Ovary (tissue), 3 donors: ENCODE results near the gene ALDH1L2.

Experiments used
- CTCF ChIP-seq, 3 donors: fragments of 450-650 bp in 2 of 3; fragments of 200-600 bp in 1 of 3; IDR thresholded peaks; one replicate each; pipeline versions ENCODE4 v1.5.1 to v1.8.0; 2016 to 2022; ENCODE audit warnings: antibody characterized with exemption in 3 of 3, mild to moderate bottlenecking in 1 of 3
- EP300 ChIP-seq: sonication (generic); formaldehyde crosslinking; IDR thresholded peaks from one replicate; pipeline ENCODE4 v1.6.1; 2017; ENCODE audit warnings: antibody characterized with exemption
- POLR2A ChIP-seq: fragments of 450-650 bp; IDR thresholded peaks from one replicate; pipeline ENCODE4 v1.6.1; 2017; ENCODE audit warnings: antibody characterized with exemption, mild to moderate bottlenecking, moderate library complexity
- donor health status: DM: no; HTN: no; CAD: no.

GRCh38 chr12:105078712-105079570, 5.3 kb downstream of the ALDH1L2 start:
- TF ChIP-seq EP300 = no peak
- no peak for TF ChIP-seq CTCF (IDR thresholded peaks at IDR 0.05)
- TF ChIP-seq POLR2A = no peak
